Frontal cortex (tissue), 4 donors: Measurements from ENCODE around the gene PARD6G. TPM values are rescaled to one million over a fixed set of nuclear protein-coding genes. Genes with fewer than 3 reads are reported as not detected.
"Not testable (repeated sequence)": the region's sequence is repeated elsewhere in the genome, so short reads cannot be mapped to it uniquely, and the experiment has no call there.

Experiments used
- DNase-seq, 2 donors: peaks; one replicate each; pipeline ENCODE4 v3.0.0; 2012; ENCODE audit warnings: low spot score in 2 of 2
- FAIRE-seq: peaks from 2 replicates; lab custom pipeline; 2012; peaks lifted over from hg19 to GRCh38; lab: Jason Lieb, UNC
- total RNA-seq: library from RNA; depleted of rRNA; stranded (reverse); fragments of >200 nt; gene quantifications from one replicate; pipeline ENCODE4 v1.2.3, GENCODE V29; 2014
- donor health status: control.
- donor health status: control.
- donor health status: control.

The PARD6G gene
- total RNA-seq, 1 donor from 2014 or later = 9.4 TPM

GRCh38 chr18:80244167-80244566 lies 3.1 kb downstream of the PARD6G start:
- DNase-seq = no peak
- FAIRE-seq = no peak

GRCh38 chr18:80243204-80243603 lies 4.1 kb downstream of the PARD6G start:
- DNase-seq = no peak
- FAIRE-seq = no peak

GRCh38 chr18:80241919-80242777 lies 5.2 kb downstream of the PARD6G start:
- DNase-seq (no peak), FAIRE-seq (no peak)

- DNase-seq = no peak
- no peak for FAIRE-seq
Observed at GRCh38 chr18:80239830-80240229, 7.5 kb downstream of the PARD6G start.

GRCh38 chr18:80238651-80239260 lies 8.6 kb downstream of the PARD6G start:
- FAIRE-seq = no peak
- DNase-seq = no peak

GRCh38 chr18:80237519-80237918 lies 9.8 kb downstream of the PARD6G start:
- not testable (repeated sequence) for FAIRE-seq, DNase-seq

- no peak for DNase-seq
- no peak for FAIRE-seq
Observed at GRCh38 chr18:80234398-80234797, 12.9 kb downstream of the PARD6G start.

- DNase-seq (no peak), FAIRE-seq (no peak)
Observed at GRCh38 chr18:80233899-80234298, 13.4 kb downstream of the PARD6G start.

GRCh38 chr18:80233201-80233835 lies 14.0 kb downstream of the PARD6G start:
- DNase-seq = no peak
- FAIRE-seq = no peak

- no peak for DNase-seq
- no peak for FAIRE-seq
Observed at GRCh38 chr18:80232710-80233109, 14.6 kb downstream of the PARD6G start.

- FAIRE-seq = no peak
Observed at GRCh38 chr18:80232030-80232429, 15.3 kb downstream of the PARD6G start.

GRCh38 chr18:80231616-80232015 lies 15.7 kb downstream of the PARD6G start:
- FAIRE-seq = no peak
- no peak for DNase-seq

More at GRCh38 chr18:80232030-80232429, 15.3 kb downstream of the PARD6G start:
- no peak for DNase-seq

- FAIRE-seq (no peak), DNase-seq (no peak)
Observed at GRCh38 chr18:80231151-80231550, 16.2 kb downstream of the PARD6G start.

GRCh38 chr18:80229766-80230745 lies 17.3 kb downstream of the PARD6G start:
- no peak for DNase-seq

GRCh38 chr18:80229363-80229762 lies 18.0 kb downstream of the PARD6G start:
- DNase-seq (no peak), FAIRE-seq (no peak)

More at GRCh38 chr18:80229766-80230745, 17.3 kb downstream of the PARD6G start:
- FAIRE-seq = no peak

GRCh38 chr18:80228051-80228848 lies 19.1 kb downstream of the PARD6G start:
- DNase-seq (no peak), FAIRE-seq (no peak)

GRCh38 chr18:80227472-80227871 lies 19.8 kb downstream of the PARD6G start:
- DNase-seq (no peak), FAIRE-seq (no peak)

GRCh38 chr18:80225685-80226084 lies 21.6 kb downstream of the PARD6G start:
- FAIRE-seq = no peak
- no peak for DNase-seq
